Activated CD4-positive, alpha-beta memory T cell treated with anti-CD3 and anti-CD28 coated beads for 36 hours (primary cell): Measurements from ENCODE around the gene TELO2. TPM values are rescaled to one million over a fixed set of nuclear protein-coding genes. Genes with fewer than 3 reads are reported as not detected.
A peak's percentile ranks its signal among the peaks of the same experiment; 100 is the strongest.

Experiments
- CTCF ChIA-PET: fragments of 350-600 bp; sonication (Branson Sonifier 250); formaldehyde crosslinking; loops from one replicate; lab custom pipeline; 2021; ENCODE audit warnings: antibody characterized with exemption, inconsistent platforms; lab: Charles Lee
- POLR2A ChIA-PET: fragments of 350-600 bp; sonication (Branson Sonifier 250); formaldehyde crosslinking; loops from one replicate; lab custom pipeline; 2021; ENCODE audit warnings: antibody characterized with exemption; lab: Charles Lee
- DNase-seq: peaks from one replicate; pipeline ENCODE4 v3.0.0-alpha.2; 2020
- H3K27ac Mint-ChIP-seq: one replicate; pipeline ENCODE4 v1.8.0; 2021; ENCODE audit warnings: mixed read lengths
- H3K27me3 Mint-ChIP-seq: one replicate; pipeline ENCODE4 v1.8.0; 2021; ENCODE audit warnings: mixed read lengths
- H3K36me3 Mint-ChIP-seq: one replicate; pipeline ENCODE4 v1.8.0; 2021; ENCODE audit warnings: mixed read lengths
- H3K4me1 Mint-ChIP-seq: one replicate; pipeline ENCODE4 v1.8.0; 2021; ENCODE audit warnings: low read depth, mixed read lengths
- H3K4me3 Mint-ChIP-seq: one replicate; pipeline ENCODE4 v1.8.0; 2021; ENCODE audit warnings: mild to moderate bottlenecking, mixed read lengths
- H3K9me3 Mint-ChIP-seq: one replicate; pipeline ENCODE4 v1.8.0; 2021; ENCODE audit warnings: mixed read lengths
- intact Hi-C: fragments of 100-400 bp; cut with micrococcal nuclease; formaldehyde crosslinking; loops from one replicate; pipeline ENCODE4 v1.15.1; 2023
- total RNA-seq, 2 experiments: library from RNA; stranded (reverse); gene quantifications; one replicate each; pipeline ENCODE4 v1.2.3, GENCODE V29; 2021

The TELO2 gene
- total RNA-seq, 2 experiments from 2014 or later, result 62.6 to 63.2 TPM

DNA sequence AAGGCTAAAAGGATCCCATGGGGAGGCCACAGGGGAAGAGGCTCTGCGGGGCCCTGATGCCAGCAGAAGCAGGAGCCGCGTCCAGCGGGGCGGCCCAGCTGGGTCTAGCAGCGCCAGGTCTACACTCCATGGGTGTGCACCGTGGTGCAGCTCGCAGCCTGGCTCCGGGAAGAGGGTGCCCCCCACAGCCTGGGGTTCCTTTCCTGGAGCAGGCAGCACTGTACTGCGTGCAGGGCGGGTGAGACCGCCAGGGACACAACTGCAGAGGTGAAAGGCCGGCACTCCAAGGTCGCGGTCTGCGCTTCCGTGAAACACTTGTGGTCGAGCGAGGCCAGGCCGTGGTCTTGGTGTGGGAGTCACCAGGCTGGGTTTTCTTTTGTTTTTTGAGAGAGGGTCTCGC lies 42.3 kb upstream of the TELO2 start:
- no peak for DNase-seq
- ChIA-PET POLR2A (no interaction called here), CTCF (no interaction called here)
- Mint-ChIP-seq H3K27ac (no peak overlapping the region), H3K27me3 (no peaks in the 10 kb centered on the region), H3K9me3 (no peaks in the 10 kb centered on the region), H3K4me1 (peaks cover 7% of the 10 kb centered on the region), H3K36me3 (peaks cover 2% of the 10 kb centered on the region), H3K4me3 (no peak overlapping the region)
- intact Hi-C loops, result no loop called here

DNA sequence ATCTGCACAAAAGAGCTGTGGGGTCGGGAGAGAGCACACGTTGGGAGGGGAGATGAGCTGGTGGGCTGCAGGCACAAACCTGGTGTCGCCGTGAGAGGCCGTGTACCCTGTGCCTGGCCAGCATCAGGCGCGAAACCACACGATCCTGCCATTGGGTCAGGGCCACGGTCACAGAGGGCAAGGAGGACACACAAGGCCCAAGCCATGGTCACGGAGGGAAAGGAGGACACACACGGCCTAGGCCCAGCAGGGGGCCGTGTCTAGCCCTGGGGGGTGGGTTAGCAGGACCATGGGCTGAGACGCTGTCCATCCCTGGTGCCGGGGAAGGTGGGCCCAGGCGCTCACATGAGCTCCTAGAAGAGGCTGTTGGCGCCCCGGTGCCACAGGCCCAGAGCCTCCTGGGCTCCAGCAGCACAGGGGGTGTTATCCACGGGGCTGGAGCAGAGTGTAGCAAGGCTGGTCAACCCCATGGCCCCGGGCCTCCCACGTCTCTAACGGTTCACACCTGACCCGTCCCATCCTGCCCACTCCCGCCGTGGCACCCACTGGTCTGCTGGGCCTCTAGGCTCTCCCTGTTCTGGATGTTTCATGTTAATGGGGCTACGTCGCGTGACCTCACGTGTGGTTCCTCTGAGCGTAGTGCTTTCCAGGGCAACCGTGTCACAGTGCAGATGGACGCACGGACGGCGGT lies 41.3 kb upstream of the TELO2 start:
- peaks cover 2% of the 10 kb centered on the region for H3K36me3 Mint-ChIP-seq
- H3K4me1 Mint-ChIP-seq, result peaks cover 7% of the 10 kb centered on the region
- no peak overlapping the region for H3K27ac Mint-ChIP-seq
- no peak for DNase-seq
- H3K4me3 Mint-ChIP-seq, result no peak overlapping the region
- H3K27me3 Mint-ChIP-seq, result no peaks in the 10 kb centered on the region
- no peaks in the 10 kb centered on the region for H3K9me3 Mint-ChIP-seq
- intact Hi-C loops, result no loop called here
- ChIA-PET POLR2A (no interaction called here), CTCF (no interaction called here)

DNA sequence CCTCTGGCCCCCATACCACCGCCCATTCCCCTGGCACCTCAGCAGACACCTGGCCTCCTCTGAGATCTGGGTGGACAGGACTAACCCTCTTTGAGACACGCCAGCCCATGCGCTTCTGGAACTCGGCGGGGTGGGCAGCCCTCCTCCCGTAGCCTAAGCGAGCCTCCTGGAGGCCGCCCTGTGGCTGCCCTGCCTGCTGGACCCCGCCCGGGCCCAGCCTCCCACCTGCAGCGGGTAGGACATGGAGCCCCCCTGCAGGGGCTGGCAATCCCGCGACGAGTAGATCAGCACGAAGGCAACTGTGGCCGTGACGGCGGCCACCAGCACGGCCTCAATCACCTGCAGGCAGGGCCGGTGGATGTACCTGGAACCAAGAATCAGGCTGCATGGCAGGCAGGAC lies 40.6 kb upstream of the TELO2 start:
- Mint-ChIP-seq H3K4me3 (no peak overlapping the region), H3K4me1 (peaks cover 7% of the 10 kb centered on the region), H3K36me3 (peaks cover 2% of the 10 kb centered on the region), H3K27me3 (no peaks in the 10 kb centered on the region), H3K27ac (no peak overlapping the region), H3K9me3 (no peaks in the 10 kb centered on the region)
- DNase-seq, result no peak
- intact Hi-C loops, result no loop called here
- CTCF ChIA-PET, result no interaction called here
- POLR2A ChIA-PET, result no interaction called here

DNA sequence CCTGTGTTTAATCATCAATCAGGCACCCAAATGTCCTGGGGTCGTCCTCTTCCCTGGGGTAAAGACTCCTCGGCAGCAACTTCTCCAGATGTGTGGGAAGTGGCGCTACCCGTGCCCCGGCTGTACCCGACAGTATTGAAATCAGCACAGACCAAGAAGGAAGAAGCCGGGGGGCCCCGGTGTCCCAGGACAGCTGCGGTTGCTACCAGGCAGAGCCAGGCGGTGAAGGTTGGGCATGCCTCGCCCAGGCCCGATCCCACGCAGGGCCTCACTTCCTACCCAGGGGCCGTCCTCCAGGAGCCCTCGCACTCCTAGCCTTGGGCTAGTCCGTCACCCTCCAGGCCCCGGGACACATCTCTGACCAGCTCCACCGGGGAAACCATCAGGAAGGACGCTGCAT lies 39.8 kb upstream of the TELO2 start:
- DNase-seq, result no peak
- Mint-ChIP-seq H3K4me1 (peaks cover 7% of the 10 kb centered on the region), H3K27me3 (no peaks in the 10 kb centered on the region), H3K9me3 (no peaks in the 10 kb centered on the region), H3K27ac (no peak overlapping the region), H3K36me3 (peaks cover 2% of the 10 kb centered on the region), H3K4me3 (no peak overlapping the region)
- ChIA-PET CTCF (no interaction called here), POLR2A (no interaction called here)
- intact Hi-C loops, result no loop called here

DNA sequence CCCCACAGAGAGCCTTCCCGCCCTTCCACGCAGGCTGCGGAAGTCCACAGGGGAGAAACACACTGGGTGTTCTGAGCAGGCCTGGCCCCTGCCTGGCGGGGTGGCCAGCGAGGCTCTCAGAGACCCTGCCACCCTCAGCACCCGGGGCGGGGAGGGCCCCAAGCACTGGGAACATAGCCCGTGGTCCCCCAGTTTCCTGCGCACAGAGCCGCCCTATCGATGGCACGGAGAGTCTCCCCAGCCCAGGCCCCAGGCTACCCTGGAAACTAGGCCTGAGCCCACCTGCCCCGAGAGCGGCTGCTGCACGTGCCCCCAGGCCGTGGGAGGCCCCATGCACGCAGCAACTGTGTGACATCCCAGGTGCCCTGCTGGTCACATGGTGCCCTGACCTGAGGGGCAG lies 38.6 kb upstream of the TELO2 start:
- H3K4me1 Mint-ChIP-seq, result peaks cover 14% of the 10 kb centered on the region
- intact Hi-C loops, result loop anchor here (2.0 kb wide), 1 partner anchor 70 kb away; no protein-coding TSS in a partner anchor
- peaks cover 2% of the 10 kb centered on the region for H3K36me3 Mint-ChIP-seq
- POLR2A ChIA-PET, result no interaction called here
- H3K4me3 Mint-ChIP-seq, result no peak overlapping the region
- CTCF ChIA-PET, result no interaction called here
- H3K27ac Mint-ChIP-seq, result no peak overlapping the region
- no peaks in the 10 kb centered on the region for H3K9me3 Mint-ChIP-seq
- no peak for DNase-seq
- H3K27me3 Mint-ChIP-seq, result no peaks in the 10 kb centered on the region

DNA sequence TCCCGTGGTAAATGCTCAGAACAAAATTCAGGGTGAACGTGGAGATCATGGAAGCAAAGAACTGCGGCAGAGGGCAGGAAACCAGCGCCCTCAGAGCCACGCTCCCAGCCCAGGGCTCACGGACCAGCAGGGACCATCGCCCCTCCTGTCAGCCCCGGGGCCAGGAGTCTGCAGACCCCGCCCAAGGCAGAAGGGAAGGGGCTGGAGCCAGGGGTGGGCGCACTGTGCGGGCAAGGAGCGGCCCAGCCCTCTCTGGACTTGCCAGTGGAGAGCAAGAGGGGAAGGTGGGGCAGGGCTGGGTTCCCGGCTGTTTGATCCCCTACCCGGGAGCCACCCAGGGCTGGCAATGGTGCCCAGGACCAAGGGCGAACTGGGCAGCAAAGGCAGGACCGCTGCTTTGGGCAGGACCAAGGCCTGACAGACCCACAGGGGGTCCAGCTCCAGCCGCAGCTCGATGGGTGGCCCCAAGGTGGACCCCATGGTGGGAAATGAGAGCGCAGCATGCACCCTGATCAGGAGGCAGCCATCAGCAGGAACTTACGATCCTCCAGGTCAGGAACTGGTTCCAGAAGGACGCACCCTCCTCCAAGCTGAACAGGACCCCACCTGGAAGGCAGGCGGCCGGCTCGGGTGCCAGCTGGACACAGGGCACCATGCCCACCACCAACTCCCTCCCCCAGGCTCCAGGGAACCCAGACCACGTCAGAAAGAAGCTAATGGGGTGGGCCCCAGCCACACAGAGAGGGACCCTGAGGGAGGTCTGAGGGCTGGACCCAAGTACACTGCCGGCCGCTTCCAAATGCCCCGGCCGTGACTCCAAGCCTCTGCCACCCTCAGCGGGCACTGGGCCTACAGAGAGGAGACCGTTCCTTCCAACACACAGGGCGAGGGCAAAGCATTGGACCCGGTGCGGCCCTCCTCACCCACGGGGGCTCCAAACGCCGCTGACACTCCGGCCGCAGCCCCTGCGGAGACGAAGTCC lies 37.7 kb upstream of the TELO2 start:
- peaks cover 14% of the 10 kb centered on the region for H3K4me1 Mint-ChIP-seq
- no peaks in the 10 kb centered on the region for H3K27me3 Mint-ChIP-seq
- POLR2A ChIA-PET, result no interaction called here
- H3K36me3 Mint-ChIP-seq, result peaks cover 2% of the 10 kb centered on the region
- H3K9me3 Mint-ChIP-seq, result no peaks in the 10 kb centered on the region
- H3K4me3 Mint-ChIP-seq, result no peak overlapping the region
- CTCF ChIA-PET, result no interaction called here
- intact Hi-C loops, result loop anchor here (2.0 kb wide), 1 partner anchor 69 kb away; no protein-coding TSS in a partner anchor
- H3K27ac Mint-ChIP-seq, result no peak overlapping the region
- no peak for DNase-seq

DNA sequence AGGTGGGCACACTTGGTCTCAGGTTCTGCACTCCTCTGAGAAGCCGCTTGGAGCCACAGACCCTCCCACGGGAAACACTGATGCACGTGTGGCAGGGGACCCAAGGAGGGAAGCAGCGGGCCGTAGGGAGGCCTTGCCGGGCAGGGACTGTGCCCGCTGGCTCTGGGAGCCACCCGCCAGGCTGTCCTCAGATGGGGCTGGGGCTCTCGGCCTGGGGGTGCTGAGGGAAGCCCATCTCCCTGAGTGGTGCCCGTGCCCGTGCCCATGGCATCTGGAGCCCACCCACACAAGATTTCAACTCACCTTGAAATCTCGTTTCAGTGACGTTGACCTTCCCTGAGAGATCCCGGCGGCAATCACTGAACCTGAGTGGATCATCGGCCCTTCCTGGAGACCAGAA lies 36.2 kb upstream of the TELO2 start:
- no peak overlapping the region for H3K4me3 Mint-ChIP-seq
- H3K27me3 Mint-ChIP-seq, result no peaks in the 10 kb centered on the region
- CTCF ChIA-PET, result no interaction called here
- POLR2A ChIA-PET, result no interaction called here
- intact Hi-C loops, result no loop called here
- H3K4me1 Mint-ChIP-seq, result peaks cover 14% of the 10 kb centered on the region
- no peak for DNase-seq
- H3K36me3 Mint-ChIP-seq, result no peaks in the 10 kb centered on the region
- no peak overlapping the region for H3K27ac Mint-ChIP-seq
- H3K9me3 Mint-ChIP-seq, result no peaks in the 10 kb centered on the region

DNA sequence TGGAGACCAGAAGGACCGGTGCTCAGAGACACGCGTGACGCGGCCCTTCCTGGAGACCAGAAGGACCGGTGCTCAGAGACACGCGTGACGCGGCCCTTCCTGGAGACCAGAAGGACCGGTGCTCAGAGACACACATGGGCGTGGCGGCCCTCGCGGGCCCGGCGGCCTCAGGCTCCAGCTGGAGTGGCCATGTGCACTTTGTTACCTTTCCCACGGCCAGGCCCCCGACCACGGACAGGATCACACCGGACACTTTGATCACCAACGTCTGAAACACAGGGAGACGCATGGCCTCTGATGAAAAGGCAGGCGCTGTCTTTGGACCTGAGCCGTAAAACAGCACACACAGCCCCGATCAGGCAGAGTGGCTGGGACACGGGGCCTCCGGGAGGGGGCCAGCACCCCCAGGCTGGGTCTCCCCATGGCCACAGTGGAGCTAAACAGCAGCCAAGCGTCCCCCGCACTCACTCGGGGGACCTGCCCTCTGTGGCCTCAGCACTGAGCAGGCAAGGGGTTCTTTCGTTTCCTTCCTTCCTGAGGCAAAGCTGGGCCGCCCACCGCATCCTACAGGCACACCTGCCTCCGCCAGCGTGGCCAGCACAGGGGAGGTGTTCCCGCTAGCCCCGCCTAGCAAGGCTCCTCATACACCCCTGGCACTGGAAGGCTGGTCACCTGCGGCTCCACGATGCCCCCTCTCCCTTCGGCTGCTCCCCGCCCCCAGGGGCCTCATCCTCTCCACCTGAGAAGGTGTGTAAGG lies 35.5 kb upstream of the TELO2 start:
- Mint-ChIP-seq H3K4me3 (no peak overlapping the region), H3K27me3 (no peaks in the 10 kb centered on the region), H3K4me1 (peaks cover 14% of the 10 kb centered on the region), H3K9me3 (no peaks in the 10 kb centered on the region), H3K36me3 (peaks cover 1% of the 10 kb centered on the region), H3K27ac (no peak overlapping the region)
- no peak for DNase-seq
- intact Hi-C loops, result no loop called here
- ChIA-PET POLR2A (no interaction called here), CTCF (no interaction called here)

DNA sequence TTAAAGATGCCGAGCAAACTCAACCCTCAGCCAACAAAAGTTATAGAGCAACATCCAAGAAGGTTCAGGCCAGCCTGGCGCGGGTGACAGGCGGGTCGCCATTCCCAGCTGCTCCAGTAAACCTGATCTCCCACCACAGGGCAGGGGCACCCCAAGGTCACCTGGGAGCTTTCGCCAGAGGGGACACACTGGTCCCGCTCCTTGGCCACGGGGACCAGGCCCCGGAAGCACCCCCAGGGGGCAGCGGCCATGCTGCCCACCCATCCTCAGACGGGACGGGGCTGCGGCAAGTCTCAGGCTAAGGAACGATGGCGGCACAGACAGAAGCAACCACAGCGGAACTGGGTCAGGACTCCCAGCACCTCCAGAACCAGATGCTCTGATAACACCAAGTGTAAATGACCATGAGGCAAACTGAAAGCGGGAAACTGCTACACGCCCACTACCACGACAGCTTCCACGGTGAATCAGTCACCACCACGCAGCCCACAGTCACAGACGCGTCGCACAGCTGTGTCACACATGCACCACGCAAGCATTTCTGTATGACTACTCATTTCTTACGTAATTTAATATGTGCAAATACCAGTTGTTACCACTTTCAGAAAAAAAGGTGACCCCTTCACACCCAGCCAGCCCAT lies 34.7 kb upstream of the TELO2 start:
- Mint-ChIP-seq H3K4me3 (no peak overlapping the region), H3K36me3 (peaks cover 1% of the 10 kb centered on the region), H3K4me1 (peaks cover 14% of the 10 kb centered on the region), H3K27me3 (no peaks in the 10 kb centered on the region), H3K27ac (no peak overlapping the region), H3K9me3 (no peaks in the 10 kb centered on the region)
- intact Hi-C loops, result no loop called here
- ChIA-PET CTCF (interaction anchor here (0.6 kb wide), 1 partner anchor 18 kb away, joined by 4 read pairs; no protein-coding TSS in a partner anchor), POLR2A (no interaction called here)
- peak; percentile 64 for DNase-seq

DNA sequence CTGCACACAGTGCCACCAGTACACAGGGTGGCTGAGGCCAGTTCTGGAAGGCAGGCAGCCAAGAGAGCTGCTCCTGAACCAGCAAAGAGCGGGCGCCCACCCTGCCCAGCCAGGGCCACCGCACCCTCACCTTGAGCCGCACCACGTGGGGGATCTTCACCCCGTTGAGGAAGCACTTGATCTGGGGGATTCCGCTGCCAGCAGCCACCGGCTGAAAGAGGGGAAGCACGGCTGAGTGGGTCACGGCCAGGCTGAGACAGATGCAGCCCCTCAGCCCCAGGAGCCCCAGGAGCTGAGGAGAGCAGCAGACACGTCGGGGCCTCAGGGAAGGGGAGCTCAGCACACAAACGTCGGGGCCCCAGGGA lies 34.2 kb upstream of the TELO2 start:
- no peak overlapping the region for H3K27ac Mint-ChIP-seq
- no peak for DNase-seq

DNA sequence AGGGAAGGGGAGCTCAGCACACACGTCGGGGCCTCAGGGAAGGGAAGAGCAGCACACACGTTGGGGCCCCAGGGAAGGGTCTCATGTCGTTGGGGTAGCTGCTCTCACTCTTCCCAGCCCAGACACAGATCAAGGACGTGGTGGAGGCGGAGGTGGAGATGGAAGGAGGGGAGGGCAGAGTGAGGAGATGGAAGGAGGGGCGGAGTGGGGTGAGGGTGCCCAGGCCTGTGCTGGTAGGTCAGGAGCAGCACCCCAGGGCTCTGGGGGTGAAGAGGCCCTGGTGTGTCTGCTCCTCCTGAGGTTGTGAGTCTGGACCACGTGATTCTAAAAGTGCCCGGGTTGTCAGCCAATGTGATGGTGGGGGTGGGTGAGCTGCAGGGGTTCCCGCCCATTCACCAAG lies 33.2 kb upstream of the TELO2 start:
- Mint-ChIP-seq H3K9me3 (no peaks in the 10 kb centered on the region), H3K36me3 (peaks cover 2% of the 10 kb centered on the region)
- intact Hi-C loops, result no loop called here

More for the DNA sequence above, 34.2 kb upstream of the TELO2 start:
- intact Hi-C loops, result no loop called here
- Mint-ChIP-seq H3K9me3 (no peaks in the 10 kb centered on the region), H3K36me3 (peaks cover 1% of the 10 kb centered on the region), H3K4me3 (no peak overlapping the region), H3K27me3 (no peaks in the 10 kb centered on the region), H3K4me1 (peaks cover 10% of the 10 kb centered on the region)
- ChIA-PET POLR2A (interaction anchor here (0.7 kb wide), 1 partner anchor 263 kb away, joined by 4 read pairs; no protein-coding TSS in a partner anchor), CTCF (no interaction called here)

More for the DNA sequence above, 33.2 kb upstream of the TELO2 start:
- H3K4me3 Mint-ChIP-seq, result no peak overlapping the region
- POLR2A ChIA-PET, result interaction anchor here (0.7 kb wide), 1 partner anchor 264 kb away, joined by 4 read pairs; no protein-coding TSS in a partner anchor
- no peak overlapping the region for H3K27ac Mint-ChIP-seq
- CTCF ChIA-PET, result no interaction called here
- peaks cover 7% of the 10 kb centered on the region for H3K4me1 Mint-ChIP-seq
- DNase-seq, result no peak
- no peaks in the 10 kb centered on the region for H3K27me3 Mint-ChIP-seq
